HG03558 (cell line): ENCODE data around the gene C1QTNF3.
"Not testable (repeated sequence)": the region's sequence is repeated elsewhere in the genome, so short reads cannot be mapped to it uniquely, and the experiment has no call there.

Source experiments
- ATAC-seq: cut with Tn5 transposase; IDR thresholded peaks from one replicate; pipeline ENCODE4 v1.9.1; 2021; ENCODE audit warnings: moderate number of reproducible peaks; ENCODE audit not compliant: unreplicated experiment; ENCODE audit errors: extremely low read depth

The C1QTNF3 gene, protein sequence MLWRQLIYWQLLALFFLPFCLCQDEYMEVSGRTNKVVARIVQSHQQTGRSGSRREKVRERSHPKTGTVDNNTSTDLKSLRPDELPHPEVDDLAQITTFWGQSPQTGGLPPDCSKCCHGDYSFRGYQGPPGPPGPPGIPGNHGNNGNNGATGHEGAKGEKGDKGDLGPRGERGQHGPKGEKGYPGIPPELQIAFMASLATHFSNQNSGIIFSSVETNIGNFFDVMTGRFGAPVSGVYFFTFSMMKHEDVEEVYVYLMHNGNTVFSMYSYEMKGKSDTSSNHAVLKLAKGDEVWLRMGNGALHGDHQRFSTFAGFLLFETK

DNA sequence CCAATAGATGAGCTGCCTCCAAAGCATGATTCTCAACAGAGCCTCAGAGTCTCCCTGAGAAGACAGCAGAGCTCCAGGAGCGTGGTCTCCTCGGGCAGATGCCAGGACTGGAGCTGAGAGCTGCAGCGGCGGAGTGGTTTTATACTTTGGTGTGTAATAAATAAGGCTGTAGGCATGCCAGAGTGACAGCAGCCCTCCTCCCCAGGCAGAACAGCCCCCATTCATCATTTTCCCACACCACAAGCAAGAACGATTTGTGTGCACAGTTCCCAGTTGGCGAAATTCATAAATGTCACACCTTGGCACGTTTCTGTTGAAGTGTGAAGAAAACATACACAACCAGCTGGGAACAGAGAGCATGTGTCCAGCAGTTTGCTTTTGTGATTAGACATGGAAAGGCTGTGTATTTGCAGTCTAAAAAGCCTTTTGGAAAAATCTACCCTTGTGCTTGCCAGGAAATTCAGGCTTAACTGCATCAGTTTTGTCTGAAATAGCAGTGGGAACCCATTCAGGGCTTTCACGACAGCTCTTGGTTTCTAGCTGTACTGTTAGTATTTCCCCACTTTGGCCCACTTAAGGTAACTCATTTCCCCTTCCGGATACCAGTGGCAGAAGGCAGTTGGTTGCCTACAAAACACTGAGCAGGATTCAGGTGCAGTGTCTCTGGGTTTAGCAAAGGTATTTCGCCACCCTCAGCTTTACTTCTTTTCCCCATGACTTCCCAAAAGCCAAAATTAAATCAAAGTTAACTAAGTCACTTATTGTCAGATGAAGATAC, at the start of gene C1QTNF3:
TSS of gene C1QTNF3 (minus strand) at position 115 of the 778 bp plus-strand sequence. CDS start at position 27, 88 bp downstream.
- ATAC-seq = no peak

DNA sequence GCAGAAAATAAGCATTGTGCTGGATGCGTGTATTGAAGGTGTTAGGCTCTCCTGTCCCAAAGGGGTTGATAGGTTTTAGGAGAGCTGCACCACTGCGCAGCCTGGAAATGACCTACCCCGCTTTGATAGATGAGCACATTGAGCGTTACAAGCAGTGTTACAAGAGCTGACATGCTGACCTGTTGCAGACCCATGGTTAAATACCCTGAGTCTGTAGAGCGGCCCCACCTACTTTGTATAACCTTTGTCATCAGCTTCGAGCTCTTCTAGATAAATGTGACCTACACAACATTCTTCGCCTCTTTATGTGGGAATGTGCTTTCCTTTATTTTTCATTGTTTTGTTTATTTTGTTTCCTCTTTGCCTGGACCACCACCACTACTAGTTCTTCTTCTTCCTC, 48.0 kb upstream of the C1QTNF3 start:
- ATAC-seq = not testable (repeated sequence)

DNA sequence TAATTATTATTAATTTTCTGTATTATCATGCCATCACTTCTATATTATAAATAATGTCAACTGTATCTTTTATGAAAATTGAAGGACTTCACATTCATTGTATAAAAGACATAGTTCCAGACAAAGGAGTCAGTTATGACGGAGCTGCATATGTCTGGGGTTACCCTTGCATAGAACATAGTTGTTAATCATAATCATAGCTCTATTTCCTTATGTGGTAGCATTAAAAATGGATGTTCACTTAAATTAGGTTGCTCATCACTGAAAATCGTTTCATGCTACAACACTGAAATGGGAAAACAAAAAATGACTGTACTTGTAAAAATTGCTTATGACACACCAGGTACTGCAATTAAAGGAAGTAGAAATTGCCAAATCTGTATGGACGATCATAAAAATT, 46.8 kb upstream of the C1QTNF3 start:
- not testable (repeated sequence) for ATAC-seq

DNA sequence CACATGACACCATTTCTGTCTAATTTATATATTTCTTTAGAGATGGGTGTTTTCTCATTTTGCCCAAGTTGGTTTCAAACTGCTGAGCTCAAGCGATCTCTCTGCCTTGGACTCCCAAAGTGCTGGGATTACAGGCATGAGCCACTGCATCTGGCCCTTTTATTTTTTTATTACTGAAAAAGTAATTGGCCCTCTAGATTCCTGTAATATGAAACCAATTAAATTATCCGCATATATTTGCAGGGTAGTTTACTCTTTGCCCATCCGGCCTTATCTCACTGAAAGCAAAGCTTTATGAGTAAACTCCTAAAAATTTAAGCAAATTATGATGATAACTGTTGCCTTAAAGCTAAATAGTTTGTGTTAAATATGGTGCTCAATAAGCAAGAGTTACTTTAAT, 44.7 kb upstream of the C1QTNF3 start:
- not testable (repeated sequence) for ATAC-seq

DNA sequence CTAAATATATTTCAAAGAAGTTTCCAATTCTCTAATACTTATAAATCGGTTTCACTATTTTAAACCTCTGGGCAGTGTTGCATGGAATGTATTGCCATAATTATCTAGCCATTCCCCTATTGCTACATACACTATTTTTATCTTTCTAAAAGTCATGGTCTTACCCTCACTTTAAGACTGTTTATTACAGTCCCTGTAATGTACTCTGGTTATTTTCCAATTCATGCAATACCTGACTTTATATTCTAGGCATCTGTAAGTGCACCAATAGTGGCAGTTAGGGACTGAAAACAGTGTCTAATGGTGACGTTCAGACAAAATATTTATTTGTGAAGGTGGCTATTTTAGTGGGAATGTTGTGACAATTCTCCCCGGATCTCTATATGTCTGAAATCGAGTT, 40.9 kb upstream of the C1QTNF3 start:
- ATAC-seq = not testable (repeated sequence)

DNA sequence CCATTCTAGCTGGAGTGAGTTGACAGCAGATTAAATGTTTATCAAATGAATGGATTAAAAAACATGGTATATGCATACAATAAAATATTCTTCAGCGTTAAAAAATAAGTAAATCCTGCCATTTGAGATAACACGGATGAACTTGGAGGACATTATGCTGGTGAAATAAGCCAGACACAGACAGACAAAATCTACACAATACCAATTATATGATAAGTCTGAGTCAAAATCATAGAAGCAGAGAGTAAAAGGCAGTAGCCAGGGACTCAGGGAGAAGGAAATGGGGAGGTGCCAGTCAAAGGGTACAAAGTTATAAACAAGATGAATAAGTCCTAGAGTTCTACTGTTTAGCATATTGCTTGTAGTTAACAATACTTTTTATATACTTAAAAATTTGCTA, 36.5 kb upstream of the C1QTNF3 start:
- not testable (repeated sequence) for ATAC-seq

DNA sequence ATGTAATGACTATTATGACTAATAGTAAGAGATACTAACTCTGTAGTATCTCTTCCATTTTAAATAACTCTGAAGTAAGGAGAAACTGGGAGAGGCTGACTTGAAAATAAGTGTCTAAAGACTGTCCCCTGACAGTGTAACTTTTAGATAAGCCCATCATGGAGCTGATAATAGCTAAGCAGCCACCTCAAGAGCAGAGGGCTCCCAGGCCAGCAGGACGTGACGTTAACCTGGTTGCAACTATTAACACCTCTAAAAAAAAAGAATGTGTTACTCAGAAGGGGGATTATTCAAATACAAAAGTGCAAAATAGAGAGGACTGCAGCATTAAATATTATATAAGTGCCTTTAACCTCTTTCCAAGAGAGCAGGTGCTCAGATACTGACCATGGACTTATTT, 34.6 kb upstream of the C1QTNF3 start:
- ATAC-seq = not testable (repeated sequence)

DNA sequence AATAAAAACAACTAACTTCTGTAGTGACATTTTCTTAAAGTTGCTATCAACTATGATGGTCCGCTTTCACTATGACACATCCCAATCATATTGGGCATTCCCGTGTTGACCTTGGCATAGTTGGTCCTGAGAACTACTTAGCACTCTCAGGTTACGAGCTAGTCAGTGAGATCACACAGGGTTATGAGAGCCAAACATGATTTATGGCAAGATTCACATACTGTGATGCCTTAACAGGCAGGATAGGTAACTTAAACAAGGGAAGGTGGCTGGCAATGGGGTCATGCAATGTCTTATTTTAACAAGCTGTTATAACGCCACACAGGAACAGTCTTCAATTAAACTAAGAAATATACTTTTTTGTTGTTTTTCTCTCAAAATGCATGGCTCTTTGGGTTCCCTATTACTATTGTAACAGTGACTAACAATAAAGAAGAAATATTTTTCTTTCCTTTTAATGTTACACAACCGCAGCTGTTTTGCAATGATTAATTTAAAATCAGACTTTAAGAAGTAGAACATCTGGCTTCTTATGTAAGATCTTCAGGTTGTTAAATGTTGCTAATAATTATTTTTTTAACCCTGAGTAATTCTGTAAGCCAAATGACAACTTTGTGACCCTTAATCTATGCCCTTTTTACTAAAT, 33.8 kb upstream of the C1QTNF3 start:
- ATAC-seq = not testable (repeated sequence)

DNA sequence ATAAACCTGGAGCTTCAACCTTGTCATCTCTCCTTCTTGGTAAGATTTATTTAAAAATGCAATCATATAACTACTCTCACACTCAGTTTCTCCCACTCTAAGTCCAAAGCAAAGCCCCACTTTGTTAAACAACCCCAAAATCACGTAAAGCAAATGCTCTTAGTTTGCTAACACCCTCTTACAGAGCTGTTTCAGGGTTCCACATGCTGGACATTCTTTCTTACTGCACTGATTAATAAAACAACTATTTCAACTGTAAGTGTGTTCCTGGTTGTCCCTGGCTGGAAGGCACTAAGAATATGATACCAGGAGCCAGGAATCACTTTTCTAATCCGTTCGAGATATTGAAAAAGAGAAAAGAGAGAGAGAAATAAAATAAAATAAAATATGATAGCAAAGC, 31.5 kb upstream of the C1QTNF3 start:
- ATAC-seq = not testable (repeated sequence)

DNA sequence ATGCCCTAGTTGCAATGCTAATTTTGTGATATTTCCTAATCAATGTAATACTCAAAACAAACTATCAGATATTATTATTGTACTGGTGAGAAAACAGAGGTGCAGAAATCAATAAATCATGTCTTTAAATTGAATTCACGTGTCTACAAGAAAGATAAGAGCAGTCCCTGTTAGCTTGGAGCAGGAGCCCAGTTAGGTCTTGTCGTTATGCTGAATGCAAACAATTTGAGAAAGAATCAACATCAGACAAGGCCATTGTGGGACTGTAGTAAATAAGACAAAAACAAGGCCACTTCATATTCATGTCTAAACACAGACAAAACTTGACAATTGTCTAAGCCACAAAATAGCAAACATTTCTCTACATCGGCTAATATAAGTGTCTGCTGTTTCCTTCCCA, 31.1 kb upstream of the C1QTNF3 start:
- ATAC-seq = not testable (repeated sequence)

DNA sequence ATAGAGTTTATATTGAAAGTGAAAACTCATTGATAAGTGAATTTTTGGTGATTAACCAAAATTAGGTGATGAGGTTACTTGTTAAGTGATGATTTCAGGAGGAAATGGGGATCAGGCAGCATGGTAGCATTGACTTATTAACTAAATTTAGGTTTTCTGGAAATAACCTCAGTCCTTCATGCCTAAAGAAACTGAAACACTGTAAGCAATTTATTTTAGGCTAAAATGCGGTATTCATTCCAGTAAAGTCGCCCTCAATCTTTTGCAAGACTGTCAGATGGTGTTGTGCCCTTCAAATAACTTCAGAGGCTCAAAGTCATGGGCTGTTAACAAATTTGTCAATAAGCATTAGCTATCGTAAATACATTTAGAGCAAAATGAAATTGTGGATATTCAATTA, 27.6 kb upstream of the C1QTNF3 start:
- ATAC-seq = not testable (repeated sequence)

DNA sequence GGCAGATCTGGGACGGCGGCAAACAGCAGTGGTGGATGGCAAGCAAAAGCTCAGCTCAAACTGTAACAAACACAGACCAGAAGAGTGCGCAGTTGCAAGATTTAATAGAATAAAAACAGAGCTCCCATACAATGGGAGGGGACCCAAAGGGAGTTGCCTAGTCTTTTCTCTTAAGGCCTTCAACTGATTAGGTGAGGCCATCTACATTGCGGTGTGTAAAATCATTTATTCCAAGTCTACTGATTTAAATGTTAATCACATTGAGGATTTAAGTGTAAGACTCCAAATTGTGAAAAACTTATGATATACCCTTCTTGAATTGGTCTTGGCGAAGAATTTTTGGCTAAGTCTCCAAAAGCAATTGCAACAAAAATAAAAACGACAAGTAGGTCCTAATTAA, 21.6 kb upstream of the C1QTNF3 start:
- ATAC-seq = no peak

DNA sequence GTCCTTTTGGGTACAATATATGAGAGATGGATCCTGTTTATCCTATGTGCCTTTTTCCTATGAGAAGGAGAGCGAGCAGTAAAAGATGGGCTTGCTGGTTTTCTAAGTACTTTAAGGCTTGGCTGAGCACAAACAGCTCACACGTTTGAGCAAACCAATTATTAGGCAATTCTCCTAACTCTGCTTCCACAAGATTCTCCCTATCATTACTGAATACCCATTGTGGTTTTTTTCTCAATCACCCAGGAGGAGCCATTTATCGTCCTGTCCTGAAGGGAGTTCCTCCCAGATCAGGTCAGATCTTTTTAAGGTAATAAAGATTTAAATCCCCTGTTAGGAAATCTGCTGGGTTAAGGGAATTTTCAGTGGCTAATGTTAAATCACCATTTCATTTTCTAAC, 19.4 kb upstream of the C1QTNF3 start:
- ATAC-seq = no peak

DNA sequence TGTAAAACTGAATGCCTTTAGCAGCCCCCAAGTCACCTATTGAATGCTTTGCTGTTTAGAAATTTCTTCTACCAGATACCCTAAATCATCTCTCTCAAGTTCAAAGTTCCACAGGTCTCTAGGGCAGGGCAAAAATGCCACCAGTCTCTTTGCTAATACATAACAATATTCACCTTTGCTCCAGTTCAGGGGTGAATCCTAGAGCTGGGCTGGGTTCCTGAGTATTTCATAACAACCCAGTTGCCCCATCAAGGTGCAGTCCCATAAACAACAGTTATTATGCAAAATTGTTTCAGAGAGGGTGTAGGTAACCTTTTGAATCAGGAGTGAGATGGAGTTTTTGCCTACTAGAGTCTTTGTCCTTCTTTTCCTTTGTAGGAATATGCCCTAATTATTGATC, 19.0 kb upstream of the C1QTNF3 start:
- no peak for ATAC-seq

DNA sequence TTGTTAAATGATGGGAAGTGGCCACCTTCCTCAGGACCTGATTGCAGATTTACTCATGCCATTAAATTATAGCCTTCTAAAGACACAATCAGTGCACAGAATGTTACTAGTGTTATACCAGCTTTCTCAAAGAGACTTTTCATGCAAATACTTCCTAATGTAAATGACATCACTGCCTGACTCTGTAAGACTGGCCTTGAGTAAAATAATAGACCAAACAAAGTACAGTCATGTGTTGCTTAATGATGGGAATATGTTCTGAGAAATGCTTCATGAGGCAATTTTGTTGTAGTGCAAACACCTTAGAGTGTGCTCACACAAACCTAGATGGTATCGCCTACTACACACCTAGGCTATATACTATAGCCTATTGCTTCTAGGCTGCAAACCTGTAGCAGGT, 17.0 kb upstream of the C1QTNF3 start:
- ATAC-seq = no peak

DNA sequence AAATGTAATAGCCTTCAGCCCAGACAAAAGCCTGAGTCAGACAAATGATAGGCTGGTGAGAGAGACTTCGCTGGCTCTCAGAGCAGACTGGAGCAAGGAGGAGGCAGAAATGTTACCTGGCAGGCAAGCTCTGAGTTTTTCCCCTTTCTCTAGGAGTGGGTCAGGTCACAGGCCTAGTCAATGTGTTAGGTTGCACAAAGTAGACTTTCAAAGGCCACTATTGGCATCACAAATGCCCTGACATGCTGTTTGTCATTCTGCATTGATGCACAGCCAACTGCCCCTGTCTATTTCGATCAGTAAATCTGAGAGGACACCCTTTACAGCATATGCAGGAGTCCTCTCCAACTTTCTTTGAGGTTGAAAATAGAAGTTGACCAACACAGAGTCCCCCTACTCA, 15.5 kb upstream of the C1QTNF3 start:
- ATAC-seq = no peak

DNA sequence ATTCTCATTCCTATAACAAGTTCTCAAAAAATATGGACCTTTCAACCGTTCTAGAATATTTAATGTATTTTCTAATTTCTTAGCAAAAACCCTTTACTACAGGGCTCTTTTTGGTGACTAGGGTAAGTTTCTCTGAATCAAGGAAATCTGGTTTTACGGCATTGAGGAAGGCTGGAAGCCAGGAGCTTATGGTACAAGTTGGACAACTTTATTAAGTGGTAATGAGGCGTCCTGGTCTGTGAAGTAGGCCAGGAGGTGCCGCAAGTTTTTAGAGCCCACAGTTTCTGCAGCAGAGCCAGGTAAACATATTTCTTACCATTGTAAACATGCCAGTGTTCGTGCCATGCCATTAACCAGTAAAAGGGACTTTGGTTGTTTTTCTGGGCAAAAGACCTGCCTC, 14.6 kb upstream of the C1QTNF3 start:
- no peak for ATAC-seq

DNA sequence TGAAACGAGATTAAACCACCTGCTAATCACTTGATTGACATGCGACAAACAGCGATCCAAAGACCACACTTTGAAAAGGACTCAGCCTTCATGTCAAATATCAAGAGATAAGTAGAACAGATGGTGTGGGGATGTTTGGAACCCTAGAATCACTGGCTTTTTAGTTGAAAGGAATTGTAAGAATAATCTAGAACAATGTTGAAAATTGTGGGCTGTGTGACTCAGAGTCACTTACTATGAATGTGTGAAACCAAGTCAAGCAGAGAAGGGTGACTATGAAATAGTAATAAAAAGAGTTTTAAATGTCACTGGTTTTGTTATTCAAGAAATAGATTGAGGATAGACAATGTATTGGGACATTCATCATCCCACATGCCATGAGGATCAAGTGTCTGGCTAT, 14.1 kb upstream of the C1QTNF3 start:
- no peak for ATAC-seq

DNA sequence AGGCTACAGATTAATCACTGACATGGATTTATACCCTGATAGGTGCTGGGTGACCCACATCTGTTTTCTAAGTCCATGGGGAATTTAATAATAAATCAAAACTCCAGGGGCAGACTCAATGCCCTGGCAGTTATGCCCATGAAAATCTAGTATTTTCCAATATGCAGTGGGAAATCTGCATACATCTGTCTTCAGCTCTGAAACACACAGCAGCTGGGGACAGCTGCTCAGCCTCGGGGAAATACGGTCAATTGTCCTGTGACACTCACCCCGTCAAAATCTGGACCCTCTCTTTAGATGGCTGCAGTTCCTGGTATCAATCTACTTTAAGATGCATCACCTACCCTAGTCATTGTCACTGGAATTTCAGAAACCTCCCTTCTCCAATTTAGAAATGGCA, 12.7 kb upstream of the C1QTNF3 start:
- ATAC-seq = no peak

DNA sequence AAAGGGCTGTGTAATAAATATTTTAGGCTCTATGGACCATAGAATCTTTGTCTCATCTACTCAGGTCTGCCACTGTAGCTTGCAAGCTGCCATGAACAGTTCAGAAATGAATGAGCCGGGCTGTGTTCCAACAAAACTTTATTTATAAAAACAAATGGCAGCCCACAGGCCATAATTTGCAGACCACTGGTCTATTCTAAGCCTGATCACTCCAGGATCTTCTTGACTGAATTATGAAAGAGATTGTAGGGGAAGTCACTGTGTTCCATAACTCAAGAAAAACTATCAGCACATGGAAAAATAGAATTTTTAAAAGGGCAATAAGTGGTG, 11.4 kb upstream of the C1QTNF3 start:
- ATAC-seq = no peak
